ENCODE data around the gene DBP.
A peak's percentile ranks its signal among the peaks of the same experiment; 100 is the strongest.
"Not testable (repeated sequence)": the region's sequence is repeated elsewhere in the genome, so short reads cannot be mapped to it uniquely, and the experiment has no call there.

The DBP gene

DNA sequence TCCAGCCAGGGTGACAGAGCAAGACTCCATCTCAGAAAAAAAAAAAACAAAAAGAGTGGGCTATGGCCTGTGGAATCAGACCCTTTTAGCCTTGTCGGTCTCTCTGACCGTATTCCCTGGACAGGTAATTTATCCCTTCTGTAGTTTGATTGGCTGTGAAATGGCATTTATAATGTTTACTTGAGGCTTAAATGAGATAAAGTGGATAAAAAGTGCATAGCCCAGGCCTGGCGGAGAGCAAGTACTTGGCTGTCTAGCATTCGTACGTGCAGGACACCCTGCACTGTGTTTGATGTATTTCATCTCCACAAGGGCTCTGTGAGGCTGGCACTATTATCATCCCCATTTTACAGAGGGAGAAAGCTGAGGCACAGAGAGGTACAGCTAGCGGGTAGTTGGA, 28.6 kb upstream of the DBP start:
- DNase-seq = no peak

DNA sequence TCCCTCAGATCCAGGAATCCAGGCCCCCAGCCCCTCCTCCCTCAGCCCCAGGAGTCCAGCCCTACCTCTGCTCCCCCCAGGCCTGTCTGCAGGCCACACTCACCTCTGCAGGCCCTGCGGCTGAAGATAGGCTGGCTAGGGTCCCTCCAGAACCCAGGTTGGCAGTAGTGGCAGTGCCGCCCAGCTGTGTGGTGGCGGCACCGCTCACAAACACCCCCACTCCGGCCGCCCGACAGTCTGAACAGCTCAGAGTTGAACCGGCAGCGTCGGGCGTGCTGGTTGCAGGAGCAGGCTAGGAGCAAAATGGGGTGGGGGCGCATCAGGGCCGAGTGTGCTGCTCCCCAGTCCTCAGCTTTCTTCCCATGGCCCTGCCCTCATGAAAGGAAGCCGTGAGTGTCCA, 27.3 kb upstream of the DBP start:
- DNase-seq = no peak

DNA sequence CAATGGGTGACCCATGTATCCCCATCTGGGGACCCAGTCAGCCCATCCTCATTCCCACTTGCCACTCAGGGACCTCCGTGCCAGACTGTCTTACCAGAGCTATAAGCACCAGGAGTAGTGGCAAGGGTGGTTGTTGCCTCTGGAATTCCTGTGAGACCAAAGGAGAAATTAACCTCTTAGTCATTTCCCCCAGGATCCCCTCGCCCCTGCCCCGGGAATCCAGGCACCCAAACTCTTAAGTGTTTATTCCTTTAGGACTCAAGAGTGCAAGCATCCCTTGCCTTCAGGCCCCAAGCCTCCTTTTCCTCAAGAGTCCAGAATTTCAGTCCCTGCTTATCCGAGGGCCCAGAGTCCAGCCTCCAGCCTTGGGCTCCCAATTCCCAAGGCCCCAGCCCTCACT, 26.5 kb upstream of the DBP start:
- DNase-seq = no peak

DNA sequence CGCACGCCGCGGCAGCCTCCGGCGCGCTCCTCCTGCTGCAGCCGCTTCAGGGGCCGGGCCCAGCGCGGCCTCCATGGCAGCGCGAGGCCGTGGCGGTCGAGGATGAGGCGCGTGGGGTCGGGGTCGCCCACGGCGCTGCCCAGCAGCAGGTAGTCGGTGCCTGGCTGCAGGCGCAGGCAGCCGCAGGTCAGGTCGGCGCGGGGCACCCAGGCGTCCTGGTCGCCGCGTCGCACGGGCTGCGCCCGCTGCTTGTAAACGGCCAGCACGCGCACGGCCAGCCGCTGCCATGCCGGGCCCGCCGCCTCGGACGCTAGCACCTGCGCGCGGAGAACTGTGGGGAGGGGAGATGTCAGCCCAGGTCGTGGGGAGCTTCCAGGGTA, 24.5 kb upstream of the DBP start:
- DNase-seq = no peak

DNA sequence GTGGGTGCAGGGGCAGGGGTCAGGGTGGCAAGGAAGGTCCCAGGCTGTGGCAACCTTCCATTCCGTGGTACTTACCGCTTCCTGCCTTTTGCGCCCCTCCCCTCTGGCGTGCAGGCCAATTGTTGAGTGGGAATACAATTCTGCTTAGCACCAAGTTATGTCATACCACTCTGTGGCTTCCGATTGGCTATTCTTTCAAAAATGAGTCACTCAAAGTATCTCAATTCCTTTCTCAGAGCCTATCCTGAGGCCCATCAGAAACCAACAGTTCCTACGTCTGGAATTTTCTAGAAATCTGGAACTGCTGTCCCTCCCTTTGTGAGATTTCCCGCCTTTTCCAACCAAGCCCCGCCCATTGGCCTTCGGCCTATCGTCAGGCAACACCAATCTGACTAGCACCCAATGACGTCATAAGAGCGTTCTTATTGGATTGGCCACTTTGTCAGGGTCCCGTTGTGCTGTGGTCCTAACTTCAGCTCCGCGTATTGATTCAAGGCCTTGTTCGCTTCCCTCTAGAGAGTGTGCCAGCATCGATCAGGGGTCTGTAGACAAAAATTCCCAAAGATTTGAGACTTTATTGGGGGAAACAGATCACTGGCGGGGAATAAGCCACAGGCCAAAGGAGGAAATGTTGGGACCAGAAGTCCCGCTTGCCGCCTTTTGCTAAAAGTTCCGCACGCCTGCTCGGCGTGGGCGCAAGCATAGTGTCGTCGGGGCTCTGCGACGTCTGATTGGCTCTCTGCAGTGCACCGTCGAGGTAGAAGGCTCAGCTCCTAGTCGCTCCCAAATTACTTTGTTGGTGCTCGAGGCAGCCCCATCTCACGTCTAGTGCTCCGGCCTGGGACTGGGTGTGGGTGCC, 23.9 kb upstream of the DBP start:
- DNase-seq = peak; percentile 92 to 94

DNA sequence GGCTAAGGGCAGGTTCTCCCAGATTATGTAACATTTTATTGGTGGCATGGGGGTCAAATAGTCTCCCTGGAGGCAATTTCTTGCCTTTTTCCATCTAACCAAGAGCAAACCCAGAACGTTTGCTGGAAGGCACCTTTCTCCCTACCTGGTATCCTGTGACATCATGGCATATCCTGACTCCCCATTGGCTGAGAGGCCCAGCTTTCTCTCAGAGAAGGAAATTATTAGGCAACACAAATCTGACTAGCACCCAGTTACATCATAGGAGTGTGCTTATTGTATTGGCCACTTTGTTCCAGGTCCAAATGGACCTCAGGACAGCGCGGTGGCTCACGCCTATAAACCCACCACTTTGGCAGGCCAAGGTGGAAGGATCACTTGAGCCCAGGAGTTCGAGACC, 22.6 kb upstream of the DBP start:
- DNase-seq = peak; percentile 55 to 69

DNA sequence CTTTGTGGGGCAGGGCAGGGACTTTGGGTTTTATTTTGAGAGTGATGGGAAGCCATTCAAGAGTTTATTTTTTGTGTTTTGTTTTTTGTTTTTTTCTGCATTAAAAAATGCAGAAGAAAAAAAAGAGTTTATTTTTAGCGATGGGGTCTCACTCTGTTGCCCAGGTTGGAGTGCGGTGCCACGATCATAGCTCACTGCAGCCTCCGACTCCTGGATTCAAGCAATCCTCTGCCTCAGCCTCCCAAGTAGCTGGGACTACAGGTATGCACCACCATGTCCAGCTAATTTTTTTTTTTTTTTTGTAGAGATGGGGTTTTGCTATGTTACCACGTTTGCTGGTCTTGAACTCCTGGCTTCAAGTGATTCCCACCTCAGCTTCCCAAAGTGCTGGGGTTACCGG, 21.3 kb upstream of the DBP start:
- DNase-seq = no peak

DNA sequence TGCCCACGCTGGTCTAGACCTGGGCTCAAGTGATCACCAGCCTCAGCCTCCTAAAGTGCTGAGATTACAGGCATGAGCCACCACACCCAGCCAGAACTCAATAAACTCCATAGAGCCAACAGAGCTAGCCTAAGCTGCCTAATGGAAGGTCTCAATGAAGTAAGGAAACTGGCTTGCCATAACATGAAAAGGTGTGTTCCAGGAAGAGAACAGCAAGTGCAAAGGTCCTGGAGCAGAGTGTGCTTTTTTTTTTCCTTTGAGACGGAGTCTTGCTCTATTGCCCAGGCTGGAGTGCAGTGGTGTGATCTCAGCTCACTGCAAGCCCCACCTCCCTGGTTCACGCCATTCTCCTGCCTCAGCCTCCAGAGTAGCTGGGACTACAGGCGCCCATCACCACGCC, 20.6 kb upstream of the DBP start:
- not testable (repeated sequence) for DNase-seq

DNA sequence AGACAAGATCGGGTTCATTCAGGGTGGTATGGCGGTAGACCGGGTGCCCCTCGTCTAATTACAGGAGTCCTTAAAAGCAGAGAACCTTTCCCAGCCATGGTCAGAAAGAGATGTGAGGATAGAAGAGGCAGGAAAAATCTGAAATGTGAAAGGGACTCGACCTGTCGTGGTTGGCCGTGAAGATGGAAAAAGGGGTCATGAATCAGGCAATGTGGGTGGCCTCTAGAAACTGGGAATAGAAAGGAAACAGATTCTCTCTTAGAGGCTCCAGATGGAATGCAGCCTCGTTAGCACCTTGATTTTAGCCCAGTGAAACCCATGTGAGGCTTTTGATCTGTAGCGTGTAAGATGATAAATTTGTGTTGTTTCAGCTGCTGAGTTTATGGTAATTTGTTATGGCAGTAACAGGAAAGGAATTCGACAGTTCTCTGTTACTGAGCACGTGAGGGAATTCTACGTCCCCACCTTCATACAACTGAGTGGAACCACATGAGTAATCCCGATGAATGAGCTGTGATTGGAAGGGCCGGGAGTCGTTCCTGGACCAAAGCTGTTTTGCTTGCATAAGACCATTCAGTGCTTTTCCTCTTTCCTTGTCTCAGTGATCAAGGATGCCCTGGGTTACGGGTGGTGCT, 19.8 kb upstream of the DBP start:
- no peak for DNase-seq

DNA sequence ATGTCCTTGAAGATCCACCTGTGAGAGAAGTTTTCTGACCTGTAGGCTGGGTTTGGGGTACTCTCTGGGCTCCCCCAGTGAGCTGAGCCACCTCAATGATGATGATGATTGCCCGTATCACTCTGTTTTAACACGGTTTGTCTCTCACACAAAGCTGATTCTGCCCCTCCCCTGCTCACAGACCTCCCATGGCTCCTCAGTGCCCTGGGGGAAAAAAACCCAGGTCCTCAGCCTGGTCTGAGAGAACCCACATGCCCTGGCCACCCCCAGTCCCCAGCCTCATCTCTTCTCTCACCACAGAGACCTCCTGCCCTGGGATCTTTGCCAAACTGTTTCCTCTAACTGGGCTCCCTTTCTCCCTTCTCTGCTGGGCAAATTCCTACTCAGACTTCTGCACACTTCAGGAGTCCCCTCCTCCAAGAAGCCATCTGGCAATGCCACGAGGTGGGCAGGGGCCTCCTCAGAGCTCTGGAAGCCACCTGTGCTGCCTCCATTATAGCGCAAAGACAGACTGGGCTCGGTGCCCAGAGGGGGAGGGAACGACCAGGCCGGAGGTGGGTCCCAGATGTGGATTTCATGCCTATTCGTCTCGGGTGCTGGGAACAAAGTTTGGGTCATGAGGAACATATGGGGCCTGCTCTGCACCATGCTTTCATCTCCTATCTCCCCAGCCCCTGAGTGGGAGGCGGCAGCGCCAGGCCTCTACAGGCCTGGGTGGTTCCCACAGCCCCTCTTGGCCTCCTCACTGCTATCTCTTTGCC, 17.3 kb upstream of the DBP start:
- no peak for DNase-seq

DNA sequence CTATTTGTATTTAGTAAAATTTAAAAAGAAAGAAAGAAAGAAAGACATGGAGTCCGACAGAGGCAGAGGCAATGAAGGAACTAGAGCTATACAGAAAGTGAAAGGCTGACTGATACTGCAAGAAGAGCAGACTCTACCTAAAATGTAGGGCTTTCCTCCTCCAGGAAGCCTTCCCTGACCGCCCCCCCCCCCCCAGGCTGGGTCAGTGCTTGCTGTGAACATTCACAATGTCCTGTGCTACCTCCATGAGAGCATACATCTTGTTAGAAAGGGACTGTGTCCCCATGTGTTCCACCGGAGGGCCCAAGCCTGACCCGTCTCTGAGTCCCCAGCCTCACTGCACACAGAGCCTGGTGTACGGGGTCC, 14.5 kb upstream of the DBP start:
- no peak for DNase-seq

DNA sequence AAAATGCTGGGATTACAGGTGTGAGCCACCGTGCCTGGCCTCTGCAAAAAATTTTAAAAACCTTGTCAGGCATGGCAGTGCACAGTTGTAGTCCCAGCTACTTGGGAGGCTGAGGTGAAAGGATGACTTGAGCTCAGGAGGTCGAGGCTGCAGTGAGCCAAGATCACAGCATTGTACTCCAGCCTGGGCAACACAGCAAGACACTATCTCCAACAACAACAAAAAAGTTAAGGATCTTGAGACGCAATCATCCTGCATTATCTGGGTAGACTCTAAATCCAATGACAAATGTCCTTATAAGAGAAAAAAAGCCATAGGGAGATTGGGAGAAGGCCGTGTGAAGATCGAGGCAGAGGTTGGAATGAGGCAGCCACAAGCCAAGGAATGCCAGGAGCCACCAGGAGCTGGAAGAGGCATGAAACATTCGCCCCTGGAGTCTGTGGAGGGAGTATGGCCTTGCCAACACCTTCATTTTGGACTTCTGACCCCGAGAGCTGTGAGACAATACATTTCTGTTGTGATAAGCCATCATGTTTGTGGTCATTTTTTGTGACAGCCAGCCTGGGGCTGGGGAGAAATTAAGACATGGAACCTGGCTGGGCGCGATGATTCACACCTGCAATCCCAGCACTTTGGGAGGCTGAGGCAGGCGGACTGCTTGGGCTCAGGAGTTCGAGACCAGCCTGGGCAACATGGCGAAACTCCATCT, 13.9 kb upstream of the DBP start:
- no peak for DNase-seq

DNA sequence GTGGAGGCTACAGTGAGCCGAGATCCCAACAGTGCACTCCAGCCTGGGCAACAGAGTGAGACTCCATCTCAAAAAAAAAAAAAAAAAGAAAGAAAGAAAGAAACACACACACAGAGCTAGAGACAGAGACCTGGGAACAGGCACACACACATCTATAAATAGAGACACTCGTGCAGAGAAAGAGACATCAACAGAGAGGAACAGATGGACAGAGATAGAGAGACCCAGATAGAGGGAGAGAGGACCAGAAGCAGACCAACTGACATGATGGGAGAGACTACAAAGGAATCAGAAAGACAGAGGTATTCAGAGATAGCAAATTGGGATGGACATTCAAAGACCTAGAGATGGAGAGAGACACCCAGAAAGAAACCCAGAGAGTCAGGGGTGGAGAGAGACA, 11.0 kb upstream of the DBP start:
- no peak for DNase-seq

DNA sequence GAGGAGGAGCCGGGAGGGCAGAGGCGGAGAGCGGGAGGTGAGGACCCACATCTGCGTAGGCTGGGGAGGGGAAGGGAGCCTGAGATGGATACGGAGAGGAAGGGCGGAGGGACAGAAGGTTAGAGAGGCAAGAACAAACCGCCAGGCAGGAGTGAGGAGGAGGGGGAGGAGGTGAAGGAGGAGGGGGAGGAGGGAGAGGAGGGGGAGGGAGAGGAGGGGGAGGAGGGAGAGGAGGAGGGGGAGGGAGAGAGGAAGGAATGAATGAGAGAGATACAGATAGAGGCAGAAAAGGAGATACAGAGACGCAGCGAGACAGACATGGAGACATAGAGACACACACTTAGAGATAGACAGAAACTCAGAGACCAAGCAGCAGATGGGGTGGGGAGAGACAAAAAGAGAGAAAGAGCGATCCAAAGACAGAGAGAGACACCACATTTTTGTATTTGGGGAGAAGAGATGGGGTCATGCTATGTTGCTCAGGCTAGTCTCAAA, 9.6 kb upstream of the DBP start:
- DNase-seq = no peak

DNA sequence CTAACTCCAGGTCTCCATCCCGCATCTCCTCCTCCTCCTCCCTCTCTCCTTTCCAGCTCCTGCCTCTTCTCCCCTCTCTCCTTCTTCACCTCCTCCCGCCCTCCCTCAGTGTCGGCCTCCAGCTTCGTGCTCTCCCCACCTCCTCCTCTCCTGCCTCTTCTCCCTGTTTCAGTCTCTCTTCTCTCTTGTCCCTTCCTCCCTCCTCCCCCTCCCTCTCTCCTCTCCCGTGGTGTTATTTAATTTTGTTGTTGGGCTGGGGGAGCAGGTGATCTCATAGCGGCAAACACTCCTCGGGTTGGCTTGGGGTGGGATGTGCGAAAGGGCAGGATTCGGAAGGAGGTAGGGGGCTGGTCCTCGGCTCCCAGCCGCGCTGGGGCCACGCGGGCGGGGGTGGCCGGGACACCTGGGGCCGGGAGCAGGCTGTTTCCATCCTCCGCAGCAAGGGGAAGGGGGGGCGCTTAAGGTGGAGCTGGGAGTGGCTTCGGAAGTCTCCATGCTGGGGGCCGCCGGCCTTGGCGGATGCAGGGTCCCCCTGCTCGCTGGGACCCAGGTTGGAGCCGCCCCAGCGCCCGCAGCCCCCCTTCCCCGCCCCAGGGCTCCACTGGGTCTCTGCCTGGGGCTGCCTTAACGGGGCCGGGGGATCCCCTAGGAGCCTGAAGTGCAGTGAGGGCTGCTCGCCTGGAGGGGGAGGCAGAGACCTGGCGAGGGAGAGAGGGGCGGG, 9.0 kb upstream of the DBP start, which contains the start of gene CA11:
Gene CA11 (minus strand): TSS at position 187 of the 721 bp plus-strand sequence. CDS start 555 bp downstream, outside the sequence.
- peak; percentile 76 to 78 for DNase-seq

DNA sequence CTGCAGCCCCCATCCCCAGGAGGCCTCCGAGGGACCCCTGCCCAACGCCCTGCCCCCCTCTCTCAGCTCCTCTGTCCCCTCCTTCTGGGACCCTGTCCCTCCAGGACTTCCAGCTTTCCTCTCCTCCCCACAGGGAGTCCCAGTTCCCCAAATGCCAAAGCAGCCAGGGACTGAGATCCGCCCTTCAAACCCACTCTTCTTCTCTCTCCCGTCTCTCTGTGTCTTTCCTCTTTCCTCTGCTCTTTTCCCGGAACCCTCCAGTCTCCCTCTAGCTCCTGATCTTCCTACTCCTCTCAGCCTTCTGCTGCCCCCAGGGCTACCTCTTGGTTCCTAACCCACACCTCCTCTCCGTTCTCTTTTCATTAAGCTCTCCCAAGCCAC, 8.4 kb upstream of the DBP start:
- DNase-seq = no peak

DNA sequence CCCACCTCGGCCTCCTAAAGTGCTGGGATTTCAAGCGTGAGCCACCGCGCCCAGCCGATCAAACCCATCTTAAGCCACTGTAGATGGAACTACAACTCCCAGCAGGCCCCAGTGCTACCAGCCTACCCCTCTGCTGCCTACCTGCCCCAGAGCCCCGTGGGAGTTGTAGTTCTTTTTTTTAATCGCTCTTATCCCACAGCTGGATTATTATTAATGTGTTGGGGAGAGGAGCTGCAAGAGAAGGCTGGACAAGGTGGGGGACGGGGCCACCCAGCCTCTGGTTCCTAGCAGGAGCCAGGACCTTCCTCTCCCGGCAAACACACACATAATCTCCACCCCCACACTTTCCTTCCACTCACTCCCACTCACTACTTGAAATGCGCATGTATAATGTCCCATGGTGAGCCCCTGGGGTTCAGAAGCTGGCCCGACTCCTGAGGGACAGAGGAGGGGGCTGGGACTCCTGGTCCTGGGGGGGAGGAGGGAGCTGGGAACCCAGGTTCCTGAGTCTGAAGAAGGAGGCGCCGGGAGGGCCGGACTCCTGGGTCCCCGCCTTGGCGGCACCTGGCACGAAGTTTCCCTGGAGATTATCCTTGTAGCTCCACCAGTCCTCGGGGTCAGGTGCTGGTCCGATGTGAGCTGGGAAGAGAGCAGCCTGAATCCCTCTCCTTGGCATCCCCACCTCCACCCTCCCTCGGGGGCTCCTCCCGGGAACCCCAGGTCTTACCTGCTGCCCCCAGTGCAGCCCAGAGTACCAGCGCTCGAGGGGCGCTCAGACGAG, 7.8 kb upstream of the DBP start:
- peak; percentile 75 to 77 for DNase-seq

DNA sequence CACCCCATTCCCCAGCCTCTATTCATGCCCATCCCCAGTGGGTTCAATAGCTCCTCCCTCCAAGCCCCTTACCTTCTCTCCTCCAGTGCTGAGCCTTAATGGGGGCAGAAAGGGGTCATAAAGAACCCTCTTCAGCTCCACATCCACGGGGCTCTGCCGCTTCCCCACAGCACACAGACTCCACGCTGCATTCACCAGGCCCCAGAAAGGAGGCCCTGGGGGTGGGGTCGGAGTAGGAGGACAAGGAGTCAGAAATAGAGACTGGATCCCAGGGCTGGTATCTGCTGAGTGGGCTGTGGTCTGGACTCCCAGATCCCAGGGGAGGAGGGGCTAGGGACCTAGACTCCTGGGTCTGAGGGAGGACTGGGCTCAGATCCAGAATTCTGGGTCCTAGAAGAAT, 7.2 kb upstream of the DBP start:
- DNase-seq = no peak

DNA sequence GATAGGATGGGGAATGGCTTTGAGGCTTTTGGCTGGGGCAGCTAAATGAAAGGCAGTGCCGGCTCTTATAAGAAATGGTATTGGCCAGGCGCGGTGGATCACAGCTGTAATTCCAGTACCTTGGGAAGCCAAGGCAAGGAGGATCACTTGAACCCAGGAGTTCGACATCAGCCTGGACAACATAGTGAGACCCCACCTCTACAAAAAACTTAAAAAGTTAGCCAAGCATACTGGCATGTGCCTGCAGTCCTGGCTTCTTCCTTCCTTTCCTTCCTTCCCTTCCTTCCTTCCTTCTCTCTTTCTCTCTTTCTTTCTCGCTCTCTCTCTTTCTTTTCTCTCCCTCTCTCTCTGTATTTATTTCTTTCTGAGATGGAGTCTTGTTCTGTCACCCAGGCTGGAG, 5.7 kb upstream of the DBP start:
- no peak for DNase-seq

DNA sequence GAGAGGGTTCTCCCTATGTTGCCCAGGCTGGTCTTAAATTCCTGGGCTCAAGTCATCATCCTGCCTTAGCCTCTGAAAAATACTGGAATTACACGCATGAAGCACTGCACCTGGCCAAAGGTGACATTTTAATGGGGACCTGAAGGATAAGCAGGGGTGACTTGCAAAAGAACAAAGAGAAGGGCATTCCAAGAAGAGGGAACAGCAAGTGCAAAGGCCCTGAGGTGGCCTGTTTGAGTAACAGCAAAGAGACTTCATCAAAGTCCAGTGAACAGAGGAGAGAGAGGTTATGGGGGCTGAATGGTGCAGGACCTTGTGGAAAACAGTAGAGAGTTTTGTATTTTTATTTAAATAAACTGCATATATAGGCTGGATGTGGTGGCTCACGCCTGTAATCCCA, 4.7 kb upstream of the DBP start:
- DNase-seq = no peak
